ENCODE results near the gene FREY1. TPM values are rescaled to one million over a fixed set of nuclear protein-coding genes. Genes with fewer than 3 reads are reported as not detected.

Gene FREY1
- total RNA-seq, 1 donor from 2014 or later = 0.53 TPM

DNA sequence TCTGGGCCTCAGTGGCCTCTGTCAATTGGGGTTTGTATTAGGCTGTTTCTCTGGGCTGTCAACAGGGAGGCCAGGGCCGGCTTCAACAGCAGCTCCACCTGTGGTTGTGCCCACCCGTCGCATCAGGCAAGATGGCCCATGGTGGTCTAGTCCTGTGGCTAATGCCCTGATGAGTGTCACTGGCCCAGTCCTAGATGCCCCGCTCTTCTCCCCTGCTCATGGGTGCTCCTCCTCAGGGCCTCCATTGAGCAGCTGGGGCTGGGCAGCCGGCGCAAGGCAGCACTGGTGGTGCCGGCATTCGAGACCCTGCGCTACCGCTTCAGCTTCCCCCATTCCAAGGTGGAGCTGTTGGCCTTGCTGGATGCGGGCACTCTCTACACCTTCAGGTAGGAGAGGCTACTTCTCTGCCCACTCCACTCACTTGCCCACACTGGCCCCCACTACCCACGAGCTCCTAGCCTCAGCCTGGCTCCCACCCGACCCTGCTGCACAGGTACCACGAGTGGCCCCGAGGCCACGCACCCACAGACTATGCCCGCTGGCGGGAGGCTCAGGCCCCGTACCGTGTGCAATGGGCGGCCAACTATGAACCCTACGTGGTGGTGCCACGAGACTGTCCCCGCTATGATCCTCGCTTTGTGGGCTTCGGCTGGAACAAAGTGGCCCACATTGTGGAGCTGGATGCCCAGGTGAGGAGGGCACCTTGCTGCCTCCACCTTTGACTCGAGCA, 20.8 kb upstream of the FREY1 start:
- DNase-seq = no peak

DNA sequence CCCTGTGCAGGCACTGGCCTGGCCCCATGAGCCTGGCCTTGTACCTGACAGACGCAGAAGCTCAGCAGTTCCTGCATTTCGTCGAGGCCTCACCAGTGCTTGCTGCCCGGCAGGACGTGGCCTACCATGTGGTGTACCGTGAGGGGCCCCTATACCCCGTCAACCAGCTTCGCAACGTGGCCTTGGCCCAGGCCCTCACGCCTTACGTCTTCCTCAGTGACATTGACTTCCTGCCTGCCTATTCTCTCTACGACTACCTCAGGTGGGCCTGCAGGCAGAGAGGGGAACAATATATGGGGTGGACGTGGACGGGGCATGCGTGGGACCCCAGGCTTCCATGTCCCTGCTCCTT, 20.2 kb upstream of the FREY1 start:
- Histone ChIP-seq H3K9me3 (no peaks in the 10 kb centered on the region), H3K27ac (no peak overlapping the region), H3K4me3 (no peak overlapping the region), H3K27me3 (ENCODE audit: low read depth) (peaks cover 17% of the 10 kb centered on the region), H3K36me3 (peaks cover 11% of the 10 kb centered on the region), H3K4me1 (peaks cover 26% of the 10 kb centered on the region)
- DNase-seq (no peak), ATAC-seq (no peak)
- TF ChIP-seq, protein P1, sequence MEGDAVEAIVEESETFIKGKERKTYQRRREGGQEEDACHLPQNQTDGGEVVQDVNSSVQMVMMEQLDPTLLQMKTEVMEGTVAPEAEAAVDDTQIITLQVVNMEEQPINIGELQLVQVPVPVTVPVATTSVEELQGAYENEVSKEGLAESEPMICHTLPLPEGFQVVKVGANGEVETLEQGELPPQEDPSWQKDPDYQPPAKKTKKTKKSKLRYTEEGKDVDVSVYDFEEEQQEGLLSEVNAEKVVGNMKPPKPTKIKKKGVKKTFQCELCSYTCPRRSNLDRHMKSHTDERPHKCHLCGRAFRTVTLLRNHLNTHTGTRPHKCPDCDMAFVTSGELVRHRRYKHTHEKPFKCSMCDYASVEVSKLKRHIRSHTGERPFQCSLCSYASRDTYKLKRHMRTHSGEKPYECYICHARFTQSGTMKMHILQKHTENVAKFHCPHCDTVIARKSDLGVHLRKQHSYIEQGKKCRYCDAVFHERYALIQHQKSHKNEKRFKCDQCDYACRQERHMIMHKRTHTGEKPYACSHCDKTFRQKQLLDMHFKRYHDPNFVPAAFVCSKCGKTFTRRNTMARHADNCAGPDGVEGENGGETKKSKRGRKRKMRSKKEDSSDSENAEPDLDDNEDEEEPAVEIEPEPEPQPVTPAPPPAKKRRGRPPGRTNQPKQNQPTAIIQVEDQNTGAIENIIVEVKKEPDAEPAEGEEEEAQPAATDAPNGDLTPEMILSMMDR (IDR thresholded peaks at IDR 0.05) = no peak
- intact Hi-C loops (cut with DNase I) = no loop called here

More for the DNA sequence above, 20.8 kb upstream of the FREY1 start:
- peaks cover 23% of the 10 kb centered on the region for H3K4me1 ChIP-seq
- TF ChIP-seq, protein P1 (IDR thresholded peaks at IDR 0.05) = no peak
- no peak overlapping the region for H3K27ac ChIP-seq
- ATAC-seq = no peak
- H3K9me3 ChIP-seq = no peaks in the 10 kb centered on the region
- H3K27me3 ChIP-seq (ENCODE audit: low read depth) = peaks cover 12% of the 10 kb centered on the region
- no peak overlapping the region for H3K4me3 ChIP-seq
- intact Hi-C loops (cut with DNase I) = no loop called here
- peaks cover 14% of the 10 kb centered on the region for H3K36me3 ChIP-seq

GRCh38 chr11:45926536-45927331, 19.7 kb upstream of the FREY1 start:
- H3K4me3 ChIP-seq = no peak overlapping the region
- intact Hi-C loops (cut with DNase I) = no loop called here
- peaks cover 5% of the 10 kb centered on the region for H3K36me3 ChIP-seq
- DNase-seq (no peak), ATAC-seq (no peak)
- H3K27ac ChIP-seq = no peak overlapping the region
- peaks cover 23% of the 10 kb centered on the region for H3K27me3 ChIP-seq (ENCODE audit: low read depth)
- TF ChIP-seq, protein P1 (IDR thresholded peaks at IDR 0.05) = no peak
- peaks cover 32% of the 10 kb centered on the region for H3K4me1 ChIP-seq
- no peaks in the 10 kb centered on the region for H3K9me3 ChIP-seq

- DNase-seq = no peak
These were observed 18.9 kb upstream of the FREY1 start for GRCh38 chr11:45926001-45926401.

GRCh38 chr11:45925550-45925949, 18.5 kb upstream of the FREY1 start:
- DNase-seq = no peak
- Histone ChIP-seq H3K4me1 (peaks cover 32% of the 10 kb centered on the region), H3K27me3 (ENCODE audit: low read depth) (peaks cover 26% of the 10 kb centered on the region), H3K4me3 (no peak overlapping the region), H3K36me3 (no peaks in the 10 kb centered on the region), H3K9me3 (no peaks in the 10 kb centered on the region), H3K27ac (no peak overlapping the region)
- TF ChIP-seq, protein P1 (IDR thresholded peaks at IDR 0.05) = no peak
- intact Hi-C loops (cut with DNase I) = no loop called here
- no peak for ATAC-seq

More at GRCh38 chr11:45926001-45926401, 18.9 kb upstream of the FREY1 start:
- H3K4me1 ChIP-seq = peaks cover 36% of the 10 kb centered on the region
- peaks cover 26% of the 10 kb centered on the region for H3K27me3 ChIP-seq (ENCODE audit: low read depth)
- intact Hi-C loops (cut with DNase I) = no loop called here
- no peak for ATAC-seq
- no peaks in the 10 kb centered on the region for H3K36me3 ChIP-seq
- no peak overlapping the region for H3K27ac ChIP-seq
- TF ChIP-seq, protein P1 (IDR thresholded peaks at IDR 0.05) = no peak
- H3K9me3 ChIP-seq = no peaks in the 10 kb centered on the region
- H3K4me3 ChIP-seq = no peak overlapping the region

Data from lower lobe of right lung (tissue), 2 donors.